ENCODE measurements around the gene SAP30BP. TPM values are rescaled to one million over a fixed set of nuclear protein-coding genes. Genes with fewer than 3 reads are reported as not detected.

Gene SAP30BP
- total RNA-seq, 1 donor: 60.0 TPM

DNA sequence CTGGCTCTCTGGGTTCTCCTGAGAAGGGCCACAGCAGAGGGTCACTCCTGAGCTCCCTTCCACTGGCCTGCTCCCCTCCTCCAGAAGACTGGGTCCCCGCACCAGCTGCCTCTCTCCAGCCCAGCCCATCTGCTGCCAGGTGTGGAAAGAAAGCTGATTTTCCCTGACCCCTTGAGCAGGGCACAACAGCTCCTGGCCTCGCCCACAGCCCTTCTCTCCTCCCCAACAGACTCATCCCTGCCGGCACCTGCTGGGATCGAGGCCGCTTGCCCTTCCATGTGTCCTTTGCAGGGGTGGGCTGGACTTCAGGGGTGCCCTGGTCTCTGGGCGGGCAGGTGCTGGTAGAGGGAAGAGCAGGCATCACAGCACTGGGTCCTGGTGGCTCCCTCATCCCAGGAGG lies 38.7 kb upstream of the SAP30BP start:
- H3K4me3 ChIP-seq (ENCODE audit: low read depth, low read length): no peak overlapping the region
- no peak for DNase-seq (ENCODE audit: low read depth)
- TF ChIP-seq, protein P1, sequence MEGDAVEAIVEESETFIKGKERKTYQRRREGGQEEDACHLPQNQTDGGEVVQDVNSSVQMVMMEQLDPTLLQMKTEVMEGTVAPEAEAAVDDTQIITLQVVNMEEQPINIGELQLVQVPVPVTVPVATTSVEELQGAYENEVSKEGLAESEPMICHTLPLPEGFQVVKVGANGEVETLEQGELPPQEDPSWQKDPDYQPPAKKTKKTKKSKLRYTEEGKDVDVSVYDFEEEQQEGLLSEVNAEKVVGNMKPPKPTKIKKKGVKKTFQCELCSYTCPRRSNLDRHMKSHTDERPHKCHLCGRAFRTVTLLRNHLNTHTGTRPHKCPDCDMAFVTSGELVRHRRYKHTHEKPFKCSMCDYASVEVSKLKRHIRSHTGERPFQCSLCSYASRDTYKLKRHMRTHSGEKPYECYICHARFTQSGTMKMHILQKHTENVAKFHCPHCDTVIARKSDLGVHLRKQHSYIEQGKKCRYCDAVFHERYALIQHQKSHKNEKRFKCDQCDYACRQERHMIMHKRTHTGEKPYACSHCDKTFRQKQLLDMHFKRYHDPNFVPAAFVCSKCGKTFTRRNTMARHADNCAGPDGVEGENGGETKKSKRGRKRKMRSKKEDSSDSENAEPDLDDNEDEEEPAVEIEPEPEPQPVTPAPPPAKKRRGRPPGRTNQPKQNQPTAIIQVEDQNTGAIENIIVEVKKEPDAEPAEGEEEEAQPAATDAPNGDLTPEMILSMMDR (IDR thresholded peaks at IDR 0.05; ENCODE audit: insufficient read depth, low read depth, low read length): no peak

DNA sequence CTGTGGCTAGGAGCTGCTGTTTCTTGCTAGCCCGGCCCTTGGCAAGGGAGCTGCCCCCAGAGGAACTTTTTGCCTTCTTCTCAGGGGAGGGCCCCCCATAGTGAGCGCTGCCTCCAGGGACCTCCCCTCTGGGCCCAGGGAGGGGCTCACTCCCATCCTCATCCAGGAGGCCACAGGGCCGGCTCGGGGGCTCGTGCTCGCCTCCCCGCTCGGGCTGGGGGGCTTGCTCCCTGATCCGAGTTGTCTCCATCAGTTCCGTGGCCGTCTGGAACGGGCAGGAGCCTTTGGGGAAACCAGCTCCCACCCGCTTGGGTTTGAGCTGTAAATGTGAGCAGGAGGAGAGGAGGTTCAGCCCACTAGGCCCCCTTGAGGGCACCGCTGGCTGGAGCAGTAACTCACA lies 38.0 kb upstream of the SAP30BP start:
- H3K4me3 ChIP-seq (ENCODE audit: low read depth, low read length): no peak overlapping the region
- TF ChIP-seq, protein P1 (IDR thresholded peaks at IDR 0.05; ENCODE audit: insufficient read depth, low read depth, low read length): no peak
- no peak for DNase-seq (ENCODE audit: low read depth)

DNA sequence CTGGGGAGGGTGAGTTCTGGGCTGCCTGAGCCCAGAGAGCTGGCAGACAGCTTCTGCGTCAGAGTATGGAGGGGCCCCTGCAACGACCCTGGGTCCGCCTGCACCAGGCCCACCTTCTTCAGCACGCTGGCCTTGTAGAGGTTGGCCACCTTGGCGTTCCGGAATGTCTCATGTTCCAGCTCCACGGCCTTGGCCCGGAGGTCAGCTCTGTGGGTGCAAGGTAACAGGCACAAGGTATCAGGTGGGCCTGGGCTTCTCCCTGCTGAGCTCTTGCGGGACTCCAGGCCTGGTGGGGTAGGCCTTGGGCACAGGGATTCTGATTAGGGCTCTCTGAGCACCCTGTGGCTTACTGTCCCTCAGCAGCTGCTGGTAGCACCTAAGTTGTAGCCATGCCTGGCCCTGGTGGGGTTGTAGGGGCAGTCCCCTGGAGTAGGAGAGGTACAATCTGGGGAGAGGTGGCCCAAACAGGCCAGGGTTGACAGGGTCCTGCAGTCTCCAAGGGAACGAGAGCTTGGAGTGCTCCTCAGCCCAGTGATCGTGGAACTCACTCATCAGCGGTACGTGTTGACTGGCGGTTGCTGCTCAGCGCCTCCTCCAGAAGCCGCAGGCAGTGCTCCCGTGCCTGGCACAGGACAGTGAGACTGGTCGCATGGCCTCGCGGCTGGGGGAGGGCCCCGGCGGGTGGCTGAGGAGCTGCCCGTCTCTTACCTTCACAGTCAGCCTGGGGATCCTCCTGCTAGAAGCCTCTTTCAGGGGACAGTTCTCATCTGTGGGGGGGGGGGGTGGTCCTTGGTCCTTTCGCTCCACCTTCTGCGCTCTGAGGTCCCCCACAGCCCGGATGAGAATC lies 36.8 kb upstream of the SAP30BP start:
- no peak for DNase-seq (ENCODE audit: low read depth)
- TF ChIP-seq, protein P1 (IDR thresholded peaks at IDR 0.05; ENCODE audit: insufficient read depth, low read depth, low read length): no peak
- no peak overlapping the region for H3K4me3 ChIP-seq (ENCODE audit: low read depth, low read length)

DNA sequence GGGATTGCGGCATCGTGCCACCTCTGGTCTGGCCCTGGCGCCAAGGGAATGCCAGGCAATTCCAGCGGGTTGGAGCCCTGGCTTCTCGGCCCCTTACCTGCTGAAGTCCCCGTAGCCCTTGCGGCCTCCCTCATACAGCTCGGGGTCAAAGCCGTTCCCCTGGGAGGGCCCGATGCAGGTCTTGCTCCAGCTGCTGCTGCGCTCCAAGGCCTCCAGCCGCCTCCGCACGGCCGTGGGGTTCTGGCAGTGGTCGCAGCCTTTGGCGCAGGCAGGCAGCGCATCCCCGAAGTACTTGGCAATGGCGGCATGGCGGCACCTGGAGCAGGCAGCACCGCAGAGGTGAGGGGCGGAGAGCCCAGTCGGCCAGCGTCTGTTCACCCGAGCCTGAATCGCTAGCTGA lies 35.8 kb upstream of the SAP30BP start:
- no peak for DNase-seq (ENCODE audit: low read depth)
- no peak overlapping the region for H3K4me3 ChIP-seq (ENCODE audit: low read depth, low read length)
- TF ChIP-seq, protein P1 (IDR thresholded peaks at IDR 0.05; ENCODE audit: insufficient read depth, low read depth, low read length): no peak

DNA sequence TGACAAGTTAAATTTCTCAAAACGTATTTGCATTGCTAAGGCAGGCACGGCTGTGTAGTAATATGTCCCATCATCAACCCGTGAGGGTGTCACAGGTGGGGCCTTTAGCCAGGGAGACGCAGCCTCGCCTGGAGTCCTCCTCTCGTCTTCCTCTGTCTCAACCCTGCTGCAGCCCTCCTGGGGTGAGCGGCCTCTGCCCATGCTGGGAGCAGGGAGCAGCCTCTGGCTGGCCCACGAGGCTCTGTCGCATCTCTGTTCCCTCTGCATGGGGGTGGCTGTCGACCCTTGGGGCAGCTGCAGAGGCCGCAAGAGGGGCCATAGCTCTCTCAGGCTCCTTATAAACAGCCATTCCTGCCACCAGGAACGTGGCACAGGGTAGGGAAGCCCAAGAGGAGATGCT lies 34.7 kb upstream of the SAP30BP start:
- TF ChIP-seq, protein P1 (IDR thresholded peaks at IDR 0.05; ENCODE audit: insufficient read depth, low read depth, low read length): no peak
- H3K4me3 ChIP-seq (ENCODE audit: low read depth, low read length): no peak overlapping the region
- no peak for DNase-seq (ENCODE audit: low read depth)

DNA sequence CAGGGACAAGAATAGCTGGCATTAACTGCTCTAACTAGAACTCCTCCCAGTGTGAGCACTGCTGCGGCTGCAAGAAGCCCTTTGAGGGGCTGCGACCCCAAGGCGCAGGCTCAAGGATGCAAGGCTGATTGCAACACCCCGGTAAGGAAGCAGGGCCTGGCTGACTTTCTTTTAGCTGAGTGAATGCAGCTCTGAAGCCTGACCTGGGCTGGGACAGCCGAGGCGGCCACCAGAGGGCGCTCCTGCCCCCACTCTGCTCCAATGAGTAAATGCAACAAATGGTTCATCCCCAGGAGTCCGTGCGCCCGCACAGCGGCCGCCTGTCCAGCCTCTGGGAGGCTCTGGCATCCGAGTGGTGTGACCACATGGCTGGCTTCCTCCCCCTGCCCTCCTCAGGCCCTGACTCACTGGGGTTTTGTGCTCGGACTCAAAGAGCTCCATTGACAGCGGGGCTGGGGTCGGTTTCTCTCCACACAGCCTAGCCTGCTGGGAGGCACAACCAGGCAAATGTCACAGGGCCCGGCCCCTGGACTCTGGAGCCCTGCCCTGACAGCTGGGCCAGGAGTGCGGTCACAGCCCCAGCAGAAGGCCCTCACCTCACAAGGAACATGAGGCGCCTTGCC lies 34.2 kb upstream of the SAP30BP start, which contains the start of gene SMIM5:
TSS of gene SMIM5 (plus strand) at position 572 of the 623 bp plus-strand sequence. CDS start 6,768 bp downstream, outside the sequence.
- H3K4me3 ChIP-seq (ENCODE audit: low read depth, low read length): no peak within 1 kb of the TSS
- TF ChIP-seq, protein P1 (IDR thresholded peaks at IDR 0.05; ENCODE audit: insufficient read depth, low read depth, low read length): peak; percentile 84

More for the DNA sequence above, 34.2 kb upstream of the SAP30BP start, which contains the start of gene SMIM5:
- peak; percentile 89 for DNase-seq (ENCODE audit: low read depth)

All from fibroblast of villous mesenchyme (primary cell).